Measurements from ENCODE around the gene NUDT8. TPM values are rescaled to one million over a fixed set of nuclear protein-coding genes. Genes with fewer than 3 reads are reported as not detected.

The NUDT8 gene

DNA sequence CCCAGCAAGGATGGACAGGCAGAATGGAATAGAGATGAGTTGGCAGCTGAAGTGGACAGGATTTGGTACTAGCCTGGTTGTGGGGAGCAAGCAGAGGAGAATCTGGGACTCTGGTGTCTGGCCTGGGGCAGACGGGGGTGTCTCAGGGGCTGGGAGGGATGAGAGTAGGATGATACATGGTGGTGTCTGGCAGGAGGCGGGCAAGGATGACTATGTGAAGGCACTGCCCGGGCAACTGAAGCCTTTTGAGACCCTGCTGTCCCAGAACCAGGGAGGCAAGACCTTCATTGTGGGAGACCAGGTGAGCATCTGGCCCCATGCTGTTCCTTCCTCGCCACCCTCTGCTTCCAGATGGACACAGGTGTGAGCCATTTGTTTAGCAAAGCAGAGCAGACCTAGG is 43.8 kb downstream of the NUDT8 start:
- Histone ChIP-seq H3K4me2 (ENCODE audit: low read length) (peak overlapping the region; percentile 93), H3K9me3 (replicated peaks; ENCODE audit: low read length) (no peaks in the 10 kb centered on the region), H3K36me3 (ENCODE audit: insufficient read depth, low read length) (peaks cover 31% of the 10 kb centered on the region), H3K4me1 (ENCODE audit: control insufficient read depth, insufficient read depth, low read length) (peaks cover 10% of the 10 kb centered on the region), H3K27me3 (ENCODE audit: control insufficient read depth, insufficient read depth, low read length) (peaks cover 15% of the 10 kb centered on the region), H3K4me3 (ENCODE audit: low read length) (no peak overlapping the region), H3K9ac (ENCODE audit: low read depth, low read length) (no peak overlapping the region)

GRCh38 chr11:67584881-67585873 is 44.6 kb downstream of the NUDT8 start:
- H3K9me3 ChIP-seq (replicated peaks; ENCODE audit: low read length): no peaks in the 10 kb centered on the region
- H3K36me3 ChIP-seq (ENCODE audit: insufficient read depth, low read length): peaks cover 31% of the 10 kb centered on the region
- peak overlapping the region; percentile 85 for H3K4me3 ChIP-seq (ENCODE audit: low read length)
- peak overlapping the region; percentile 89 for H3K9ac ChIP-seq (ENCODE audit: low read depth, low read length)
- H3K4me1 ChIP-seq (ENCODE audit: control insufficient read depth, insufficient read depth, low read length): peaks cover 10% of the 10 kb centered on the region
- peaks cover 19% of the 10 kb centered on the region for H3K27me3 ChIP-seq (ENCODE audit: control insufficient read depth, insufficient read depth, low read length)
- H3K4me2 ChIP-seq (ENCODE audit: low read length): peak overlapping the region; percentile 93

DNA sequence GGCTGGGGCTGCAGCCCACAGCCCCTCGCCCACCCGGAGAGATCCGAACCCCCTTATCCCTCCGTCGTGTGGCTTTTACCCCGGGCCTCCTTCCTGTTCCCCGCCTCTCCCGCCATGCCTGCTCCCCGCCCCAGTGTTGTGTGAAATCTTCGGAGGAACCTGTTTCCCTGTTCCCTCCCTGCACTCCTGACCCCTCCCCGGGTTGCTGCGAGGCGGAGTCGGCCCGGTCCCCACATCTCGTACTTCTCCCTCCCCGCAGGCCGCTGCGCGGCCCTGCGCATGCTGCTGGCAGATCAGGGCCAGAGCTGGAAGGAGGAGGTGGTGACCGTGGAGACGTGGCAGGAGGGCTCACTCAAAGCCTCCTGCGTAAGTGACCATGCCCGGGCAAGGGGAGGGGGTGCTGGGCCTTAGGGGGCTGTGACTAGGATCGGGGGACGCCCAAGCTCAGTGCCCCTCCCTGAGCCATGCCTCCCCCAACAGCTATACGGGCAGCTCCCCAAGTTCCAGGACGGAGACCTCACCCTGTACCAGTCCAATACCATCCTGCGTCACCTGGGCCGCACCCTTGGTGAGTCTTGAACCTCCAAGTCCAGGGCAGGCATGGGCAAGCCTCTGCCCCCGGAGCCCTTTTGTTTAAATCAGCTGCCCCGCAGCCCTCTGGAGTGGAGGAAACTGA is 45.4 kb downstream of the NUDT8 start:
- Histone ChIP-seq H3K9me3 (replicated peaks; ENCODE audit: low read length) (no peaks in the 10 kb centered on the region), H3K4me3 (ENCODE audit: low read length) (peak overlapping the region; percentile 85), H3K4me2 (ENCODE audit: low read length) (peak overlapping the region; percentile 93), H3K27me3 (ENCODE audit: control insufficient read depth, insufficient read depth, low read length) (peaks cover 25% of the 10 kb centered on the region), H3K4me1 (ENCODE audit: control insufficient read depth, insufficient read depth, low read length) (peaks cover 16% of the 10 kb centered on the region), H3K36me3 (ENCODE audit: insufficient read depth, low read length) (peaks cover 31% of the 10 kb centered on the region), H3K9ac (ENCODE audit: low read depth, low read length) (peak overlapping the region; percentile 89)

DNA sequence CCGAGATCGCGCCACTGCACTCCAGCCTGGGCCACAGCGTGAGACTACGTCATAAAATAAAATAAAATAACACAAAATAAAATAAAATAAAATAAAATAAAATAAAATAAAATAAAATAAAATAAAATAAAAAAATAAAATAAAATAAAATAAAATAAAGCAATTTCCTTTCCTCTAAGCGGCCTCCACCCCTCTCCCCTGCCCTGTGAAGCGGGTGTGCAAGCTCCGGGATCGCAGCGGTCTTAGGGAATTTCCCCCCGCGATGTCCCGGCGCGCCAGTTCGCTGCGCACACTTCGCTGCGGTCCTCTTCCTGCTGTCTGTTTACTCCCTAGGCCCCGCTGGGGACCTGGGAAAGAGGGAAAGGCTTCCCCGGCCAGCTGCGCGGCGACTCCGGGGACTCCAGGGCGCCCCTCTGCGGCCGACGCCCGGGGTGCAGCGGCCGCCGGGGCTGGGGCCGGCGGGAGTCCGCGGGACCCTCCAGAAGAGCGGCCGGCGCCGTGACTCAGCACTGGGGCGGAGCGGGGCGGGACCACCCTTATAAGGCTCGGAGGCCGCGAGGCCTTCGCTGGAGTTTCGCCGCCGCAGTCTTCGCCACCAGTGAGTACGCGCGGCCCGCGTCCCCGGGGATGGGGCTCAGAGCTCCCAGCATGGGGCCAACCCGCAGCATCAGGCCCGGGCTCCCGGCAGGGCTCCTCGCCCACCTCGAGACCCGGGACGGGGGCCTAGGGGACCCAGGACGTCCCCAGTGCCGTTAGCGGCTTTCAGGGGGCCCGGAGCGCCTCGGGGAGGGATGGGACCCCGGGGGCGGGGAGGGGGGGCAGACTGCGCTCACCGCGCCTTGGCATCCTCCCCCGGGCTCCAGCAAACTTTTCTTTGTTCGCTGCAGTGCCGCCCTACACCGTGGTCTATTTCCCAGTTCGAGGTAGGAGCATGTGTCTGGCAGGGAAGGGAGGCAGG is 46.2 kb downstream of the NUDT8 start, which contains the start of gene GSTP1:
Gene GSTP1, plus strand, starts transcription at position 566 of the 958 bp plus-strand sequence. Its CDS starts 32 bp downstream, at position 598.
- peak within 1 kb of the TSS; percentile 89 for H3K9ac ChIP-seq (ENCODE audit: low read depth, low read length)
- H3K4me1 ChIP-seq (ENCODE audit: control insufficient read depth, insufficient read depth, low read length): peaks cover 16% of the 10 kb centered on the region
- peak within 1 kb of the TSS; percentile 93 for H3K4me2 ChIP-seq (ENCODE audit: low read length)
- no peaks in the 10 kb centered on the region for H3K9me3 ChIP-seq (replicated peaks; ENCODE audit: low read length)
- H3K4me3 ChIP-seq (ENCODE audit: low read length): peak within 1 kb of the TSS; percentile 85
- H3K27me3 ChIP-seq (ENCODE audit: control insufficient read depth, insufficient read depth, low read length): peaks cover 31% of the 10 kb centered on the region
- peaks cover 31% of the 10 kb centered on the region for H3K36me3 ChIP-seq (ENCODE audit: insufficient read depth, low read length)

DNA sequence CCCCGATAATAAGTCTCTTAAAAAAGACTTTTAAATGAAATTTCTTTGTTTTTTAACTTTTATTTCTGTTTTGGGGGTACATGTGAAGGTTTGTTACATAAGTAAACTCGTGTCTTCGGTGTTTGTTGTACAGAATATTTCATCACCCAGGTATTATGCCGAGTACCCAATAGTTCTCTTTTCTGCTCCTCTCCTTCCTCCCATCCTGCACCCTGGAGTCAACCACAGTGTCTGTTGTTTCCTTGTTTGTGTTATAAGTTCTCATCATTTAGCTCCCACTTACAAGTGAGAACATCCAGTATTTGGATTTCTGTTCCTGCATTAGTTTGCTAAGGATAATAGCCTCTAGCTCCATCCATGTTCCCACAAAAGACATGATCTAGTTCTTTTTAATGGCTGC is 47.7 kb downstream of the NUDT8 start:
- Histone ChIP-seq H3K4me1 (ENCODE audit: control insufficient read depth, insufficient read depth, low read length) (peaks cover 16% of the 10 kb centered on the region), H3K36me3 (ENCODE audit: insufficient read depth, low read length) (peaks cover 25% of the 10 kb centered on the region), H3K4me2 (ENCODE audit: low read length) (no peak overlapping the region), H3K9me3 (replicated peaks; ENCODE audit: low read length) (no peaks in the 10 kb centered on the region), H3K9ac (ENCODE audit: low read depth, low read length) (no peak overlapping the region), H3K4me3 (ENCODE audit: low read length) (no peak overlapping the region), H3K27me3 (ENCODE audit: control insufficient read depth, insufficient read depth, low read length) (peaks cover 46% of the 10 kb centered on the region)

DNA sequence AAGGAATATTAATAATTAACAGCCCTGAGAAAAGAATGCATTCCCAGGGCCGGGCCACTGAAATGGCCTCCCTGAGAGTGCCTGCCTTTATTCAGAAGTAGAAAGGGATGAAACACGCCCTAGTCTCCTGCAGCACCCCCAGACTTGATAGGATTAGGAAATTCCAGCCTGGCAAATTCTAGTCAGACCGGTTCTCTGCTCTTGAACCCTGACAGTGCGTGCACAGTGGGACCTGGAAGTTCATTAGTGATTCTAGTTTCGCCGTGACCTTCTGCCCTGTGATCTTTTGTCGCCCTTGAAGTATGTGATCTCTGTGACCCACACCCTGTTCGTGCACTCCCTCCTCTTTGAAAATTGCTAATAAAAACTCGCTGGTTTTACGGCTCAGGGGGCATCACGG is 48.3 kb downstream of the NUDT8 start:
- H3K36me3 ChIP-seq (ENCODE audit: insufficient read depth, low read length): peaks cover 20% of the 10 kb centered on the region
- H3K4me2 ChIP-seq (ENCODE audit: low read length): no peak overlapping the region
- H3K4me3 ChIP-seq (ENCODE audit: low read length): no peak overlapping the region
- H3K9ac ChIP-seq (ENCODE audit: low read depth, low read length): no peak overlapping the region
- H3K4me1 ChIP-seq (ENCODE audit: control insufficient read depth, insufficient read depth, low read length): peaks cover 16% of the 10 kb centered on the region
- H3K27me3 ChIP-seq (ENCODE audit: control insufficient read depth, insufficient read depth, low read length): peaks cover 51% of the 10 kb centered on the region
- no peaks in the 10 kb centered on the region for H3K9me3 ChIP-seq (replicated peaks; ENCODE audit: low read length)

GRCh38 chr11:67577951-67578350 is 51.8 kb downstream of the NUDT8 start:
- Histone ChIP-seq H3K4me3 (ENCODE audit: low read length) (no peak overlapping the region), H3K36me3 (ENCODE audit: insufficient read depth, low read length) (no peaks in the 10 kb centered on the region), H3K9ac (ENCODE audit: low read depth, low read length) (no peak overlapping the region), H3K9me3 (replicated peaks; ENCODE audit: low read length) (no peaks in the 10 kb centered on the region), H3K4me2 (ENCODE audit: low read length) (no peak overlapping the region), H3K4me1 (ENCODE audit: control insufficient read depth, insufficient read depth, low read length) (peaks cover 6% of the 10 kb centered on the region), H3K27me3 (ENCODE audit: control insufficient read depth, insufficient read depth, low read length) (peaks cover 72% of the 10 kb centered on the region)

Small RNA genes lying within 50 kb of the gene (small RNA-seq; reads per million reads assigned to genes)
- not detected for gene AP003385.3
